GM19324 (cell line): ENCODE measurements around the gene ZSCAN31.
"Not testable (repeated sequence)": the region's sequence is repeated elsewhere in the genome, so short reads cannot be mapped to it uniquely, and the experiment has no call there.

Experiments
- ATAC-seq: cut with Tn5 transposase; IDR thresholded peaks from one replicate; pipeline ENCODE4 v1.9.1; 2021; ENCODE audit warnings: mild to moderate bottlenecking, moderate library complexity; ENCODE audit not compliant: unreplicated experiment, low FRiP score

ZSCAN31 gene

DNA sequence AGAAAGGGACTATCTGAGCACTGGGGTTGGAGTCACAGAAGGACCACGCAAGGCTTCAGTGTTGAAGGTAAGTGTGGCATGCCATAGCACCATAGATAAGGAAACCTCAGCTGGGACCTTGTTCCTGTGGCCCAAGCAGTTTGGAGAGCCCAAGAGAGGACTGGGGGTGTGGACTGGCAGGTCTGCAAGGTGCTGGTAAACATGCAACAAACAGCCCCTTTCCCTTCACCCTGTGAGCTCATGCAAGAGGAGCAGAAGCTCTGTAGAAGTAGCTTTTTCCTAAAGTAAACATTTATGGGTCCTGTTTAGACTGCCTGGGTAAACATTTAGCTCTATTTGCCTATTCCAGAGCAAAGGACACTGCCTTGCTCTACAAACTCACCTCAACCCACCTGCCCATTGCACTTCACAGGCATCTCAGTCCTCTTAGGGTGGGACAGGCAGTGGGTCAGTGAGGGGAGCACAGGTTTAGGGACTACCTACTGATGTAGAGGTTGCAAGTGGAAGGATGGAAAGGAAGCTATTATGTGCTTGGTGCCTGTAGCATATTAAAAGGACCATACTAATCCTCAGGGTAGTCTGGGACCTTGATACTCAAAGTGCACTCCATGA is 12.0 kb downstream of the ZSCAN31 start:
- no peak for ATAC-seq

DNA sequence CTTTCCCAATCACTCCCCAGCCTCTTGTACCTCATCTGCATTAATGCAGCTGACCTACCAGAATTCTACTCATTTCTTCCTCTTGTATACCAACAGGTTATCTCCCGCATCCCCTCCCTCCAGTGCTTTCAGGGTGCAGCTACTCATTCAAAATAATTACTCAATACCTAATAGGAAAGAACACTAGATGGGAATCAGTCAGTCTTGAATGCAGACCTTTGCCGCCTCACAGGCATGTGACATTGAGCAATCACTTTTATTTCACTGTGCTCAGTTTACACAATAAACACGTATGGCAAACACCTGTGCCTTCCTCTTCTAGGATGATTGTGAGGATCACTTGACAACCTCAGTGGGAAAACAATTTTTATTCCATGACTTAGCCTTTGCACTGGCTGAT is 13.3 kb downstream of the ZSCAN31 start:
- no peak for ATAC-seq

DNA sequence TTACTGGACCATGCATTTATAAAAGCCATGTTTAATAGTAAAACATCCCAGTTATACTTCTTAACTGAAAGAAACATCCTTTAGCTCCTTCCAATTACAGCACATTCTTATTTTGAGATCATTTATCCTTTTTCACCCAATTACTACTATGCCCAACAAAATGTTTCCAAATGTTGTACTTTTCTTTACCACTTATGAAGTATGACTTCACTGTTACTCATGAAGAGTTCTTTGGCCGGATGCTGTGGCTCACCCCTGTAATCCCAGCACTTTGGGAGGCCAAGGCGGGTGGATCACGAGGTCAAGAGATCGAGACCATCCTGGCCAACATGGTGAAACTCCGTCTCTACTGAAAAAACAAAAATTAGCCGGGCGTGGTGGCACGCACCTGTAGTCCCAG is 18.1 kb downstream of the ZSCAN31 start:
- not testable (repeated sequence) for ATAC-seq

DNA sequence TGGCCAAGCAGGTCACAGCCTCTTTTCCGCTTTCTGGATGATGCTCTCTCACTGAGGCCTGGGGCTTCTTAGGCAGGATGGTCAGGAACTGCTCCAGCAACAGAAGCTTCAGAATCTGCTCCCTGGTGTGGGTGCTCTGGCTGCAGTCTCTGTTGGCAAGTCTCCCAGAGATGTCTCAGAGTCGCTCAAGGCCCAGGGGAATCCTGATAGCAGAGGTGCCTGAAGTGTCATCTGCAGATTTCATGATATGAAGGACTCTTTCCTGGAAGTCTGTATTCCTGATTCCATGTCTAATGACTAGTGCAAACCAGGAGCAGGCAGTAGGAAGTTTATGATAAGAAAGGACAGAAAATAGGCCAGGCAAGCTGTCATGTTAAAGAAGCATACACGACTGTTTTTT is 20.3 kb downstream of the ZSCAN31 start:
- ATAC-seq, result no peak

DNA sequence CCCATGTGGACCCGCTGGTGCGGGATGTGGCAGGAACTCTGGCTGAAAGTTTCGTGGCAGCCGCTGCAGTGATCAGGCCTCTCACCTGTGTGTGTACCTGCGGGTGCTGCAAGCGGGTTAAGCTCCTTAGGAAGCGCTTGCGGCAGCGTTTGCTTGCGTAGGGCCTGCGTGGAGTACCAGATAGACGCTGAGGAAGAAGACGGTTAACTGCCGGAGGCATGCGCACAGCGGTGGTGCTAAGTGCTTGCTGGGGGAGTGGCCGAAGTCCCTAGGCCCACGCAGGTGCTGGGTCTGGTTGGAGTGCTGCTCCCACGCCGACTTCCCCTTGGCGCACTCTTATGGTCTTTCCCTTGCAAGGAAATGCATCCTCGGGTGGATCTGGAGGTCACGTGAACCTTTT is 23.0 kb downstream of the ZSCAN31 start:
- no peak for ATAC-seq

DNA sequence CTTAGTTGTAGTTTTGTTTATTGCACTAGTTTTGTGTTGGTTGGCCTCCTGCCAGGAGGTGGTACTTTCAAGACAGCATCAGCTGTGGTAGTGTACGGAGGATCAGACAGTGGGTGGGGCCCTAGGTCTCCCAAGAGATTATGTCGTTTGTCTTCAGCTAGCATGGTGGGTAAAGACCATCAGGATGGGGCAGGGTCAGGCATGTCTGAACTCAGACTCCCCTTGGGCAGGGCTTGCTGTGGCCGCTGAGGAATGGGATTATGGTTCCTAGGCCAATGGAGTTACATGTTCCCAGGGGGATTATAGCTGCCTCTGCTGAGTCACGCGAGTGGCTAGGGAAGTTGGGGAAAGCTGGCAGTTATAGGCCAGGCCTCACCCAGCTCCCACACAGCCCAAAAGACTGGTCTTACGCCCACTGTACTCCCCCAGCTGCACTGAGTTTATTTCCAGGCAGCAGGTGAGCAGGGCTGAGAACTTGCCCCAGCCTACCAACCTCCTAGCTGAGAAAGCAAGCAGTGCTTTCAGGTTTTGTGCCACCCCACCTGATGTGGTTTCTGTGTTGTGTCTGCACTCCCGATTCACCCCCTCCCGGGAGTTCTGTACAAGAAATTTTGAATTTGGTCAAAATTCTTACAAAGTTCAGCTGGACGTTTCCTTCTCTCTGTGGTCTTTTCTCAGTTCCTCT is 24.7 kb downstream of the ZSCAN31 start:
- ATAC-seq, result no peak

DNA sequence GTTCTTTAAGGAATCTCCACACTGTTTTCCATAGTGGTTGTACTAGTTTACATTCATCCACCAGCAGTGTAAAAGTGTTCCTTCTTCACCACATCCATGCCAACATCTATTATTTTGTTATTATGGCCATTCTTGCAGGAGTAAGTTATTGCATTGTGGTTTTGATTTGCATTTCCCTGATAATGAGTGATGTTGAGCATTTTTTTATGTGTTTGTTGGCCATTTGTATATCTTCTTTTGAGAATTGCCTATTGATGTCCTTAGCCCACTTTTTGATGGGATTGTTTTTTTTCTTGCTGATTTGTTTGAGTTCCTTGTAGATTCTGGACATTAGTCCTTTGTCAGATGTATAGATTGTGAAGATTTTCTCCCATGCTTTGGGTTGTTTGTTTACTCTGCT is 29.6 kb downstream of the ZSCAN31 start:
- ATAC-seq, result not testable (repeated sequence)

DNA sequence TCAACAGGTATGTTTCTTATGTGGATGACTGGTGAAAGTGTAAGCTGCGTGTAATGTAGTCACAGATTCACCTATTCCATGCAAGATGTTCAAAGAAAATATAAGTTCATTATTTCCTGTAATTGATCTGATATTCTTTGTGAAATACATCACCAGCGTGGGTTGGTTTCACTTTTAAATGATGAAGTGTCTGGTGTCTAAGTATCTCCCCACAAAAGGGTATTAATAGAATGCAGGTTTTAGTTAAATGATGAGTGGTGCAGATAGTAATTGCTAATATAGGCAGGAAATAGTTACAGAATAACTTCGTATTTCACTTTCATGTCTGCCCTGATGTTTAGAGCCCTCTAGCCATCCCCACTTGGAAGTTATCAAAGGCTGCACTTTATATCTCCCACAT is 32.4 kb downstream of the ZSCAN31 start:
- ATAC-seq, result peak; percentile 56

DNA sequence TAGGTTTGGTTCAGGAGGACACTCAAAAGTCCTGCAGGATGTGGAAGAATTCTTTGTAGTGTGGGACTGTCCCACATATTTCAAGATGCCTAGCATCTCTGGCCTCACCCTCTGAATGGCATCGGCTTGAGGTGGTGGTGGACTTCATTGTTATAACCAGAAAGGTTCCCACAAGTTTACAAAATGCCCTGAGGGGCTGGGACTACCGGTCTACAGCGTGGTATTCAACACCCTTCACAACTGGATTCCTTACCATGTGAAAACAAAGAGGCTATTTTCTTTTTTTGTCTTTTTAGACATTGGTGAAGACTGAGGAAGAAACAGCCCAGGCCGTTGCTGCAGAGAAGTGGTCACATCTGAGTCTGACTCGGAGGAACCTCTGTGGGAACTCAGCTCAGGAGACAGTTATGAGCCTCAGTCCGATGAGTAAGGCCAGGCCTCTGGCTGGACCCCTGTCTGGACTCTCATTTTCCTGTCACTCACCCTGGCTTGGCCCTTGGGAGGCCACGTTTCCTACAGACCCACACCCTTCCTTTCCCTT is 39.4 kb downstream of the ZSCAN31 start:
- ATAC-seq, result no peak

DNA sequence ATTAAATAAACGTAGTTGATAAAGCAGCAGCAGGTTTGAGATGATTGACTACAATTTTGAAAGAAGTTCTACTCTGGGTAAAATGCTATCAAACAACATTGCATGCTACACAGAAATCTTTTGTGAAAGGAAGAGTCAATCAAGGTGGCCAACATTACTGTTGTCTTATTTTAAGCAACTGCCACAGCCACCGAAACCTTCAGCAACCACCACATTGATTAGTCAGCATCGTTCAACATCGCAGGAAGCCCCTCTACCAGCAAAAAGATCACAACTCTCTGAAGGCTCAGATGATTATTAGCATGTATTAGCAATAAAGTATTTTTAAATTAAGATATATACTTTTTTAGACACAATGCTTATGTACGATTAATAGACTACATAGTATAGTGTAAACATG is 40.6 kb downstream of the ZSCAN31 start:
- no peak for ATAC-seq

DNA sequence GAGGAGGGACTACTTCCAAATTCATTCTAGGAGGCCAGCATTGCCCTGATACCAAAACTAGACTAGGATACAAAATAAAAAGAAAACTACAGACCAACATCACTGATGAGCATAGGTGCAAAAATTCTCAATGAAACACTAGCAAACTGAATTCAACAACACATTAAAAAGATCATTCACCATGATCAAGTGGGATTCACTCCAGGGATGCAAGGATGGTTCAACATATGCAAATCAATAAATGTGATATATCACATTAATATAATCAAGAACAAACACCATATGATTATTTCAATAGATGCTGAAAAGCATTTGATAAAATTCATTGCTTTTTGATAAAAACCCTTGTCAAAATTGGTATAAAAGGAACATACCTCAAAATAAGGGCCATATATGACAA is 44.4 kb downstream of the ZSCAN31 start:
- no peak for ATAC-seq

DNA sequence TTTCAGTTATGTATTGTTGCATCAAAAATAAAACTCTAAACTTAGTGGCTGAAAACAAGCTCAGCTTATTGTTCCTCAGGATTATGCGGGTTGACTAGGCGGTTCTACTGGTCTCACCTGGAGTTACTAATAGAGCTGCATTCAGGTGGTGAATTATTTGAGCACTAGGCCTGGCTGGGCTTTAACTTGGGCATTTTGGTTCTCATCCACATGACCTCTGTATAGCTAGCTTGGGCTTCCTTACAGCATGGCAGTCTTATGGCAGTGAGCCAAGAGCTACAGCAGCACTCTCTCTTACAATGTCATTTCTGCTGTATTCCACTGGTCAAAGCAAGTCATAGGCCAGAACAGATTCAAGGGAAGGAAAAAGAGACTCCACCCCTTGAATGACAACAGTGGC is 53.0 kb downstream of the ZSCAN31 start:
- no peak for ATAC-seq

DNA sequence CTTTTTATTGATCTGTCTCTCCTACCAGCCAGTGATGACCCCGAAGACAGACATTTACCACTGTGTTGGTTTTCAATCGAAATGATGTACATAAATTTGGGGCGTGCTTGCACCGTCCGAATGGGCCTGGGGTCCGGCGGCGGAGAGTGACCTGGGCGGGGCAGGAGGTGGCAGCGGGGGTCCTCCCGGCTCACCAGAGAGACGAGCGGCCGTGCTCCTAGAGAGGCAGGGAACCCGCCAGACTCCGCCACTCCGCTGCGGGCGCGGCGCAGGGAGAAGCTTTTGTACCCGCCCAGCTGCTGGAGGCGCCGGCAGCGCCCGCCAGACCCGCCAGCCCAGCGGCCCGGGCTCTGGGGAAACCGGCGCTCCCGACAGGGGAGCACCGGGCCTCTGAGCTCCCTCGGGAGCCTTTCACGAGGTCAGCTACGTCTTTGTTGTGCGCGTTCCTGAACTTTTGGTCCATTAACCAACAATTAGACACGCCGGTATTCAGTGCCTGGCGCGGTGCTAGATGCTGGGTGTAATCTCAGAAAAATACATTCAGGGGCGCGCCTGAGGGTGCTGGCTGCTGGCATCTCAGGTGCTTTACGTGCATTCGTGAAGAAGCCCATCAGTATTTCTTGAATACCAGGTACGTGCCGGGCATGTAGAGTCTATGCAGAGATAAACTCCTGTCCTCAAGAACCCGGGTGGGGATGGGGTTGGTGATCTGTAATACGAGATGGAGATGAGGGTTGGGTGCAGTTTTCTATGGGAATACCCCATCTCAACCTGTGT is 54.5 kb downstream of the ZSCAN31 start, which contains the start of gene PGBD1:
PGBD1 (plus strand) TSS at position 285 of the 777 bp plus-strand sequence. CDS start 2,242 bp downstream, outside the sequence.
- peak; percentile 87 for ATAC-seq

DNA sequence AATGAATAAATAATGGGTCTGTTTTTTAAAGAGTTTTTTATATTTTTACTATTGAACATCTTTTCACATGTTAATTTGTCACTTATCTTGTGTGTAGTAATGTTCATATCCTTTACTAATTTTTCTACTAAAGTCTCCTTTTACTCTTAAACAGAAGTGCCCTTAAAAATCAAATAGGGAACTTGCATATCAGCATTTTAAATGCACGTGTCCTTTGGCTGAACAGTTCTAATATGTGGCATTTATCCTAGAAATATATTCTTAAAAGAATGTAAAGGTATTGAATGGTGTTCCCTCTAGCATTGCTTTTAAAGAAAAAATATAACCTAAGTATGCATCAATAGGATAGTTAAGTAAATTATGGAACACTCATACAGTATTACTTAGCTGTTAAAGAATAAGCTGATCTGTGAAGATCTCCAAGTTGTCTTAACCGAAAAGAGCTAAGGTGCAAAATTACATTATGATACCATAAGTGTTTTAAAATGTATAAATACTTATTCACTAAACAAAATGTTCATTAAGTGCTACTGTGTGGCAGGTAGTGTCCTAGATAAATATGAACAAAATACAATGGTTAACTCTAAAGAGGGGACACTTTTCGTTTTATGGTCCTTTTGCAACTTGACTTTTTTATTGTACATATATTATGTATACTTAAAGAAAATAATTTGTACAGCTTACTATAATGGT is 55.2 kb downstream of the ZSCAN31 start:
- no peak for ATAC-seq

DNA sequence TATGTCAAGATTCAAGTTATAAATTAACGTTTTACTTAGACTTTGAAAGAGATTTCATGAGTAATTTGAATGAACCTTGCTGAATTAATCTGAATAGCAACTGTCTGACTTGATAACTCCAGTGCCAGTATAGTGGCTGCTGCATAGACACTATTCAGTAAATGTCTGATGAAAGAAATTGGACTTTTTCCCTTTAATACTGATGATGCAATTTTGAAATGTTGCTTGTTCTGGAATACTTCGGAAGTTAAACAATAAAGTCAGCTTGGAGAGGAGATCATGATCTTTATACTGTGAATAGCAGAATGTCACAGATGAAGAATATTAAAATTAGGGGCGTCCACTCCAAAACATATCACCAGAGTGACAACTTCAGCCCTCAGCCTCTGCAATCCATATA is 58.2 kb downstream of the ZSCAN31 start:
- ATAC-seq, result no peak

DNA sequence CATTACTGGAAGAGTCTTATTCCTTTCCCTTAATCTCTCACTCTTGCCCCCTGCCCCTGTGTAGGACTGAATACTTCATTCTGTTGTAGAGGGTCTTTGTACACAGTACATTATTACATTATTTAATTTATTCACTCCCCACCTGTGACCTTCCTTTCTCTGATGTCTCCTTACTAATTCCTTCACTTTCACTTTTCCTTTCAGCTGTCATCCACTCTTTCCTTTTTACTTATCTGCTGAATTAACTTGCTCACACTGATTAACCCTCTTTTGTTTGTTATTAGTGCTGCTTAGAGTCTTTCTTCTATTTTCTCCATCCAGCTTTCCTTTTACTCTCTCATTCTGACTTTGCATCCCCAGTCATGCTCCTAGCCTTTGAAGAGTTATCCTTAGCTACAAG is 61.1 kb downstream of the ZSCAN31 start:
- ATAC-seq, result no peak
